GM19372 (cell line): ENCODE data around the gene SPIB.

Experiments used
- ATAC-seq: cut with Tn5 transposase; IDR thresholded peaks from one replicate; pipeline ENCODE4 v1.9.1; 2021; ENCODE audit warnings: mild to moderate bottlenecking, low read depth, moderate library complexity; ENCODE audit not compliant: unreplicated experiment

Gene SPIB

GRCh38 chr19:50417111-50418081 lies 1.3 kb upstream of the SPIB start:
- no peak for ATAC-seq

- no peak for ATAC-seq
Measured at GRCh38 chr19:50419022-50419579, 363 bp downstream of the SPIB start.

- no peak for ATAC-seq
Measured at GRCh38 chr19:50419580-50420035, 870 bp downstream of the SPIB start.

- ATAC-seq, result no peak
Measured at GRCh38 chr19:50420127-50420526, 1.4 kb downstream of the SPIB start.

GRCh38 chr19:50420808-50421207 lies 2.1 kb downstream of the SPIB start:
- no peak for ATAC-seq

- no peak for ATAC-seq
Measured at GRCh38 chr19:50422397-50423278, 3.9 kb downstream of the SPIB start.

- no peak for ATAC-seq
Measured at GRCh38 chr19:50423279-50424113, 4.8 kb downstream of the SPIB start.

GRCh38 chr19:50425581-50425980 lies 6.8 kb downstream of the SPIB start:
- no peak for ATAC-seq

- no peak for ATAC-seq
Measured at GRCh38 chr19:50427318-50427925, 8.7 kb downstream of the SPIB start.

DNA sequence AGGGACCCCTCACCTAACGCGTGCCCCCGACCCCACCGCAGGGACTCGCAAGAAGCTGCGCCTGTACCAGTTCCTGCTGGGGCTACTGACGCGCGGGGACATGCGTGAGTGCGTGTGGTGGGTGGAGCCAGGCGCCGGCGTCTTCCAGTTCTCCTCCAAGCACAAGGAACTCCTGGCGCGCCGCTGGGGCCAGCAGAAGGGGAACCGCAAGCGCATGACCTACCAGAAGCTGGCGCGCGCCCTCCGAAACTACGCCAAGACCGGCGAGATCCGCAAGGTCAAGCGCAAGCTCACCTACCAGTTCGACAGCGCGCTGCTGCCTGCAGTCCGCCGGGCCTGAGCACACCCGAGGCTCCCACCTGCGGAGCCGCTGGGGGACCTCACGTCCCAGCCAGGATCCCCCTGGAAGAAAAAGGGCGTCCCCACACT lies 9.3 kb downstream of the SPIB start:
- ATAC-seq, result no peak

GRCh38 chr19:50428772-50429463 lies 10.2 kb downstream of the SPIB start:
- ATAC-seq, result no peak

DNA sequence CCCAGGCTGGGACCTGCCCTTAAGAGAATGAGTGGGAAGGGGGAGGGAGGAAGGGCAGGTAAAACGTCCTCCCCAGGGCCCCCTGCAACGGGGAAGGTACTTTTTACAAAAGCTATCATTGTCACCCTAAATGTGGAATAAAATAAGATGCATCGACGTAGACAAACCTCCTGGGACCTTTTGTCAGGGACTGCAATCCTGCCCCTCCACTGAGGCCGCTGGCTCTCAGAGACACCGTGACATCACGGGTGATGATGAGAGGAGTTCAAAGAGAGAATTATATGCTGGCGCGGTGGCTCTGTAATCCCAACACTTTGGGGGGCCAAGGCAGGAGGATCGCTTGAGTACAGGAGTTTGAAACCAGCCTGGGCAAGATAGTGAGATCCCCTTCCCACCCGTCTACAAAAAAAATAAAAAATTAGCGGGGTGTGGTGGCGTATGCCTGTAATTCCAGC lies 12.2 kb downstream of the SPIB start:
- no peak for ATAC-seq

GRCh38 chr19:50431343-50432220 lies 12.8 kb downstream of the SPIB start:
- ATAC-seq, result peak; percentile 70

GRCh38 chr19:50432221-50433028 lies 13.7 kb downstream of the SPIB start, which contains the start of gene MYBPC2:
TSS of gene MYBPC2 (plus strand) at chr19:50432892. CDS start at chr19:50432954, 62 bp downstream.
- ATAC-seq, result no peak

DNA sequence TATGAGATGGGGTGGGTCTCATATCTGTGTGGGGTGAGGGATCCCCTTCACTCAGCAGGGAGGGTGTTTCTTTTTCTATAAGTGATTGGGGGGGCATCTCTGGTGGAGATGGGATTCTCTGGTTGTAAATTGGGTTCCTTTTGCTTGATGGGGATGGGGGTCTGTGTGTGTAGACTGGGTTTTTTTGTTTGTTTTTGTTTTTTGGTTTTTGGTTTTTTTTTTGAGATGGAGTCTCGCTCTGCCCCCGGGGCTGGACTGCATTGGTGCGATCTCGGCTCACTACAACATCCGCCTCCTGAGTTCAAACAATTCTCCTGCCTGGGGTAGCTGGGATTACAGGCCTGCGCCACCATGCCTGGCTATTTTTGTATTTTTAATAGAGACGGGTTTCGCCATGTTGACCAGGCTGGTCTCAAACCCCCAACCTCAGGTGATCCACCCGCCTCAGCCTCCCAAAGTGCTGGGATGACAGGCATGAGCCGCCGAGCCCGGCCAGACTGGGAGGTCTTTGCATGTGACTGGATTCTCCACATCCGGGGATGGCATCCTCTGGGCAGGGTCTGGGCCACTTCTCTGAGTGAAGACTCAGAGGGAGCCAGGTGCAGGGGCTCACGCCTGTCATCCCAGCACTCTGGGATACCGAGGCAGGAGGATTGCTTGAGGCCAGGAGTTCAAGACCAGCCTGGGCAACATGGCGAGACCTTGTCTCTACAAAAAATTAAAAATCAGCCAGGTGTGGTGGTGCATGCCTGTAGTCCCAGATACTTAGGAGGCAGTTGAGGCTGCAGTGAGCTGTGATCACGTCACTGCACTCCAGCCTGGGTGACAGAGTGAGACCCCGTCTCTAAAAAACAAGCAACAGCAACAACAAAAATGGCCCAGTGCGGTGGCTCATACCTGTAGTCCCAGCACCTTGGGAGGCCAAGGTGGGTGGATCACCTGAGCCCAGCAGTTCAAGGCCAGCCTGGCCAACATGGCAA lies 14.8 kb downstream of the SPIB start:
- no peak for ATAC-seq

GRCh38 chr19:50434525-50434924 lies 15.8 kb downstream of the SPIB start:
- ATAC-seq, result no peak
